NCI-H82 treated with DMSO at 0.1 percent for 48 hours (cell line): Measurements from ENCODE around the gene SLC8A1.
A peak's percentile ranks its signal among the peaks of the same experiment; 100 is the strongest.

ENCODE experiments used
- DNase-seq: peaks from one replicate; lab custom pipeline; 2025; ENCODE audit not compliant: unreplicated experiment; lab: John Stamatoyannopoulos, UW

The SLC8A1 gene

DNA sequence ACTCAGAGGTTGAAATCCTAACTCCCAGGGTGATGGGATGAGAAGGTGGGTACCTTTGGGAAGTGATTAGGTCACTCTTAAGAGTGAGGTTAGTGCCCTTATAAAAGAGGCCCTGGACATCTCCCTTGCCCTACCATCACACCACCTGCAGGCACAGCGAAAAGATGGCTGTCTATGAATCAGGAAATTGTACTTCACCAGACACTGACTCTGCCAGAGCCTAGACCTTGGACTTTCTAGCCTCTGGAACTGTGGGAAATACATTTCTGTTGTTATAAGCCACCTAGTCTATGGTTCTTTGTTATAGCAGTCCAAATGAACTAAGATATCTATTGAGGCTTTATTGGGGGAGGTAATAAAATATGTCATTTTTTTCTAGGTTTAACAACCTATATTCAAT is 203.6 kb downstream of the SLC8A1 start:
- no peak for DNase-seq

DNA sequence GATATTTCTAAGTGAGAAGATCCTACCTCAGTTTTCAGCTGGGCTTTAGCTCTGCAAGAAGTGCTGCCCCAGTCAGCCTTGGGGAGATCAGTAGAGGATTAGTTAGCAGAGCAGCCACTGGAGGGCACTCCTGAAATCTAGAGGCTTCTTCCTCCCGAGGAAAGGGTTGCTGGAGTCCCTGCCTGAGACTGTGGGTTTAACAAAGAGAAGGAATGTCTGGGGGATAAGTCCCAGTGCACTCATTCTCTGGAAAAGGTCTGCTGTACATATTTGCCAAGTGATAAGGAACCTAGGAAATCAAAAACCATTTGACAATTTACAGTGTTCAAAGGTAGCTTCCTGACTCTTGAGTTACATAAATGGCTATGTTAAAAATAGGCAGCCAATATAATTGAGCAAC is 207.2 kb downstream of the SLC8A1 start:
- DNase-seq = peak; percentile 86

DNA sequence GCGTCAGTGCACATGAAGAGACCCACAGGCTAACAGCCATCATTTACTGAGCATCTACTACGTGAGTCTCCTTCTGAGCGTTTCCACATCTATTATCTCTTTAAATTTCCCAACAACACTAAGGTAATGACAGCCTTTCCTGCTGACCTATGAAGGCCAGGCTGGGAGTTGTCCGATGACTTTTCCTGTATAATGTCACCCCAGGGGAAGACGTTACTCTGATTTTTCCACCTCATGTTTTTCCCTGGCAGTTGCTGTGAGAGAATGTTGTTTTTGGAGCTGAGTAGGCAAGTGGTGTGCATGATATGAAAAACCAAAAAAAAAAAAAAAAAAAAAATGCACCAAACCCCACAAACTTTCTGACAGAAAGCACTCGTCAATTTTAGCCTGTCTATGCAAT is 207.6 kb downstream of the SLC8A1 start:
- no peak for DNase-seq

DNA sequence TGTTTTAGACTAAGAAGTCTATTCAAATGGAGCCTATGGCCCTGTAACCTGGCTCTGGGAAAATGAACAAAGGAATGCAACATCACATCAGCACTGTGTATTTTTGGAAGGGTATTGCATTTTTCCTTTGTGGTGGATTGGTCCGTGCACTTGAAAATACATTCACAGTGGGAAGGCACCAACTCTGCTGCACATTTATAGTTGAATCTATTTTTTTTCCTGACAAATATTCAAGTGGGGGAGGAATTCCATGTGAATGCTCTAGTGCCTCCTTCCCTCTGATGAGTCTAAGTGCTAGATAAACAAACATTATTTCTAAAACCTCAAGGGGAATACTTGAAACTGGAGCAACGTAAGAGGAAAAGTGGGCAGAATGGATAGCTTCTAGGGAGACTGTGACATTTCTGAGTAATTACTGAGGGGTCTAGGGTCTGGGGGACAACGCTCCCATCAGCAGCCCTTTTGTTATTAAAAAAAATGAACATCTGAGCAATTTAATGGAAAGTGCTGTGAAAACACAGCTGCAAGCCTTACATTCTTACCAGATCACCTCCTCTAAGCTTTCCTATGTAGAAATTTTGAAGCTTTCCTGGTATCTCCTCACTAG is 208.2 kb downstream of the SLC8A1 start:
- DNase-seq = no peak

DNA sequence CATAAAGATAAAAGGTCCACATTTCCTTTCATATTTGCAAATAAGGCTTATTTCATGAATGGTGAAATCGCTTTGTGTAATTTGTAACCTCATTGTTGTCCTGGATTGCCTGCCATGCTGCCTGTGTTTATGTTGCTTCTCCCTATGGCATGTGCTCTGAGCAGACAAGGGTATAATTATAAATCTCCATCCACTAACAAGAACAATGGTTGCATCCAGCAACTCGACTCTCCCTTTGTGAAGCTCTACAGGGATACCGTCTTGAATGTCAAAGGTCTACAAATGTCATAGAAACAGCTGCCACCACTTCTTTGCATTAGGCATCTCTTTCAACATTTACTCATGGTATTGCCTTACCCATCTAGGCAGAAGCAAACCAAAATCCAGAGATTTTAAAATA is 209.6 kb downstream of the SLC8A1 start:
- no peak for DNase-seq

DNA sequence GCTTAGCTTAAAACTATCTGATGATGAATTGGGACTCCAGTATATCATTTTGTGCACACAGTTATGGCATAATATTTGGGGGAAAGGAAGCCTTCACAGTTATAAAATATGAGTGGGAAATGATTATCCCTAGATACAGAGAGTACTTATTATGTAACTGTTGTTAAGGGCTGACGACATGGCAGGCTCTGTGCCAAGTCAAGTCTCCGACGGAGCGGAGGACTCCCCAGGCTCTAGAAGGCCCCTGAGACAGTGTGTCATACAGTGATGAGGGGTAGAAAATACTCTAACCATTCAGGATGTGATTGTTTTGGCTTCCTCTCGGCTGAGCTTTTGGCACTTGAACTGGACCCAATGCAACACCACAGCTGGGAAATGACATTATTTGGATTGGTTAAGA is 211.8 kb downstream of the SLC8A1 start:
- no peak for DNase-seq

DNA sequence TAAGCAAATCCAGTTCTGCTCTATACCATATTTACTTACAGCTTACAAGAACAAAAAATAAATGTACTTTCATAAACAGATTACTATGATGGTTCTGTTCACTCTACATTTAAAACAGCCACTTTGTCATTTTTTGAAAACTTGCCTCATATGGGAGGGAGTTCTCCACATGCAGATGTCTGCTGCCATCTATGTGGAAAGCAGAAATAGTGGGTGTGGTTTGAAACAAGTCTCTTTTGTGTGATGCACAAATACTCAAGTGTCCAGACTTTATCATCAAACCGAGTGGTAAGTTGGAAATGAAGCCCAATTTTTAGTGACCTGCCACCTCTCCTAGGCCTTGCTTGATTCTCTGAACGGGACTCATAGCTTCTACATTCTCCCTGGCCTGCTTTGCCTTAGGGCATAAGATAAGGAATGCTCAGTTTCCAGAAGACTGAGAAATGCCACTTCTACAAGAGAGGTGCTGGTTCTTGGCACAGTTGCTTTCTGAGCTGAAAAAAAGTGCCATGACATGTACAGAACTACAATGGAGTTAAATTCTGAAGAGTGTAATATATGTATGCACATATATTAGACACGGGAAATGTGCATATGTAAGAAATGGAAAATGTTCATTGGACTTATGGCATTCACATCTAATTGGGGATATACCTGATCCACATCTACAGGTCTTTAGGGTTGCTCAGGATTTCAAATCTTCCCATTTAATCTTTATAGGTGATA is 221.0 kb downstream of the SLC8A1 start:
- no peak for DNase-seq

DNA sequence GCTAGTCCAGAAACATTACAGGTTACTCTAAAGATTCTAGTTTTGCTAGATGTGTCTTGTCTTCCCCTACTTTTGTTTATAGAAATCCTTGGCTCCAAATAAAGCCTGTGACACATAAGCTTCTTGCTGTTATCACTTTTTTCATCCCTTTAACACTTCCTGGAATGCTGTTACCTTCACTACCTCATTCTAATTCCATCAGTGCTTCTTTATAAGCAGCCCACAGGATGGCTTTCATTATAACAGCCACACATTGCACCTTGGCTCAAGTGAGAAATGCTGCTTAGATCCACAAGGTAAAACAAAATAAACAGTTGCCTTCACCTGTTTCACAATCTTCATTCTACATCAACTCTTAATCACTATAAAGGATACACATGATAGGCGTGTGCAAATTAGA is 221.7 kb downstream of the SLC8A1 start:
- DNase-seq = no peak

DNA sequence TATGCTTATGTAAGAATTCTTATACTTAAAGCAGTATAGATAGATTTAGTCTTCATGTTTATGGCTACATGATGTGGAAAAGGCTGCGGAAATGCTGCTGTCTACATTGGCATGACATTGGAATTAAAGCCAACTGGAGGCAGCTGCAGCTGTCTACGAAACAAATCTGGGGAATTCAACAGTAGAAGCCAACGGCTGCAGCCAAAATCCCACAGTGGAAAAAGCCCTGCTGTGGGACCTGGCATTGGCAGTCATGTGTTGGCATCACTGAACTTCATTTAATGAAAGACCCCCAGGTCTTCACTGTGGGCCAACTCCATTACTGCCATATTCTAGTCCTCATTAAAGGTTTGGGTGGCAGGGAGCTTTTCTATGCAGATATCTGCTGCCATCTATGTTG is 223.6 kb downstream of the SLC8A1 start:
- no peak for DNase-seq

DNA sequence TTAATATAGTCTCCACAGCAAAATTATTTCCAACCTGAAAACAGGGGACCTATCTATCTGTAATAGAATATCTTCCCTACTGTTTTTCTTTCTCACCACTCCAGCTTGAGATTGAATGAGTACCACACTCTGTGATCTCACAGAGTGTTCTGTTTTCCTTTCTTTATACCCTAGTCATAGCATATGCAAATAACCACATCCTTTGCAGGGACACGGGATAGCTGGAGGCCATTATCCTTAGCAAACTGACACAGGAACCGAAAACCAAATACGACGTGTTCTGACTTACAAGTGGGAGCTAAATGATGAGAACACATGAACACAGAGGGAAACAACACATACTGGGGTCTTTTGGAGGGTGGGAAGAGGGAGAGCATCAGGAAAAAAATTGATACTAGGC is 224.7 kb downstream of the SLC8A1 start:
- no peak for DNase-seq

DNA sequence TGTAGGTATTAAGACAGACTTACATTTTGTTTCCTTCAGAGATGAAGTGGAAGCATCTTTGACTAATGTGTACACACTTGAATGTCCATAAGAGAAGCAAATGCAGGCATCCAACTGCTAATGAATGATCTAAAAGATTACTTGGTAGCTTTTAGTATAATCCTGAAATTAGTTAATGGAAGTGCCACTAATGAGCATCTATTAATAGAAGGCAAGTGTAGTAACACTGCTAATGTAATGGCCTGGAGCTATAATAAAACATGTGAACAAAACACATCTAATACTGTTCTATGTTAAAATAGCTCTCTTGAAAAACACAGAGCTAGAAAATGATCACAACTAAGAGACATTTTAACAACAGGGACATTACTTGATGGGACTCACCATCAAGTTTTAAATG is 225.3 kb downstream of the SLC8A1 start:
- DNase-seq = peak; percentile 78

DNA sequence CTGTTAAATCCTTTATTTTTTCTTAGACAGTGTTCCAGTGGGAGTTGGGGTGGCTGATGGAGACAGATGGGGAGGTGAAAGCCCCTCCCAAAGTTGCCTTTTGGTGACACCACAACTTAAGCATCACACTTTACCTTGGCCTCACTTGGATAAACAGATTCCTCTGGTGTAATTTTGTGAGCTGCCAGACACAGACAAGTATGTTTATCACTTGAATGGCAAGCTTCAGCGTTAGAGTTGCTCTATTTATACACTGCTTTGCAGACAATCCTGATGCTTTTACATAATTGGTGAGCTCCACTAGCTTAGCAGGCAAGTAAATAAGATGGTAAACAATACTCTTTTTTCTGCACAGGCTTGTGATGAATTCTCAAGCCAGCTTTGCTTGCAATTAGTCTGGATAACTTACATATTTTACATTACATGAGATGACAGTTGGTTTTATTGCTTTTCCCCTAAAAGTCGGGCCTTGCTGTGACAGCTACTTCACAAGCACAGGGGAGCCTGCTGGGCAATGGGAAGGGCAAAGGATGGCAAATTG is 226.2 kb downstream of the SLC8A1 start:
- peak; percentile 49 for DNase-seq

DNA sequence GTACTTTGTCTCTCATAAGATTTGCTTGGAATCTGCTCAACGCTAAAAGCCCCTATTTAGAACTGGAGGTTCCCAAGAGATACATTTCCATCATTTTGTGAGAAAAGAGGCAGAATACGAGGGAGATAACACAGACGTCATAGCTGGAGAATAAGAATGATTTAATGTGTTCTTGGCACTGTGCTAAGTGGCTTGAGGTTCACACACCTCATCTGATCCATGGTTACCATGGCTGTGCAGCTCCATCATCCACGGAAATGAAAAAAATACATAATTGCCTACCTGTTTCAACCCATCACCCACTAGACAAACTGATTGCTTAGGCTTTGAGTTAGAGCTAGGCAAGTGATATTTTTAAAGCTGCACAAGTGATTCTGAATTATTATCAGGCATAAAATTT is 227.6 kb downstream of the SLC8A1 start:
- DNase-seq = no peak

DNA sequence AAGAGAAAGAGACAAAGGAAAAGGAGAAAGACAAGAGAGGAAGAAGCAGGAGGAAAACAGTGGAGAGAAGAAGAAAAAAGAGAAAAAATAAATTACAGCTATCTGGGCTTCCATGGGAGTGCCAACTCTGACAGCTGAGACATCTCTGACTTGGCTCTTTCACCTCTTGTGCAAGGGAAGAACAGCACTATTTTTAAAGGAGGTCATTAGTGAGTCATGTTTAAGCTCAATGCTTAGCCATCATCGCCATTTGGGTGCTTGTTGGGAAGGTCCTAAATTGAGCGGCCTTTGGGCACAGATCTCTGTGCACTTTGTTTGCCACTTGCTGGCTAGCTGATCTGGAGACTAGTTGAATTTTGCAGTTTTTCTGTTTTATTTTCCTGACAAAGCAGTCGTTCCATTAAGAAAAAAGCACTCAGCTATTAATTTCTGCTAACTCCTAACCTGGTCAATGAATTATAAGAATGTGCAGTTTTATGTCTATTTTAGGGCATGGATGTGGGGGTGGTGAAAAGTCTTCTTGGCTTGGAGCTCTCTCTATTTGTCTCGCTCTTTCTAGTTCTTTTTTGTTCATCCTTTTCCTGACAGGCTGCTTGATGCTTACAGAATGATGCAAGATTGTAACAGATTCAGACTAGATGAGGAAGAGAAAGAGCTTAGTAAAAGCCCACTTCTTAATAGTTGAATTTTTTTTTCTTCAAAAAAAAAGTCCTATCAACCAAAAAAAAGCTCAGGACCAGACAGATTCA is 231.5 kb downstream of the SLC8A1 start:
- no peak for DNase-seq

DNA sequence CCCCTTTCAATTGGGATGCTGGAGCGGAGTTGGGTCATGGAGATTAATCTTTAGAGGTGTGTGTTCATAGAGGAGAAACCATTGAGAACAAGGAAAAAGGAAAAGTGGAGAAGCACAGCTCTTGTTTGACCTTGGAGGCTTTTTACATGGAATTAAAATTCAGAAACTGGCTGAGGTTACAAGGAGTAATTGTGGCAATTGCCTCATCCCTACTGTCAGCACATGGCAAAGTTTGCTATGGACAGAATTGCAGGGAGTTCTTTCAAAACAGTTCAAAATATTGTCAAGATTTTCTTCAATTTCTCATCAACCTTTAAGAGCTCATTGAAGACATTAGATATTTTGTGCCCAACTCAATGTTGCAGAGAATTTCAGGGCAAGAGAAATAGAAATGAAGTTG is 232.7 kb downstream of the SLC8A1 start:
- DNase-seq = no peak

DNA sequence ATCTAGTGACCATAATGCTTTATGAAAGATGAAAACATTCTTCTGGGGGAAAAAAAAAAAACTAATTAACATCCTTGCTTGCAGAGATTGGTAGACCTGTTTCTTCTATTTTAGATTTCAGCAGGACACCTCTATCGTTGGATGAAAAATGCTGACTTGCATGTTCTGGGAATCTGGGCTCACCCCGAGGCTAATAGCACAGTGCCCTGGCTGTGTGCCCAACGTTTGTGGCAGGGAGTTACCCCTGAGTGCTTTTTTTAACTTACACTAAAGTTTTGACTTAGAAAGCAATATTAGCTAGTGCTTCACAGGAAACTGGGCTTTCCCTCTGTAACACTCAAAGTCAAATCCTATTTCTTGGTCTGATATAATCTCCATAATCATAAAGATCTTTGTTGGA is 233.2 kb downstream of the SLC8A1 start:
- no peak for DNase-seq

DNA sequence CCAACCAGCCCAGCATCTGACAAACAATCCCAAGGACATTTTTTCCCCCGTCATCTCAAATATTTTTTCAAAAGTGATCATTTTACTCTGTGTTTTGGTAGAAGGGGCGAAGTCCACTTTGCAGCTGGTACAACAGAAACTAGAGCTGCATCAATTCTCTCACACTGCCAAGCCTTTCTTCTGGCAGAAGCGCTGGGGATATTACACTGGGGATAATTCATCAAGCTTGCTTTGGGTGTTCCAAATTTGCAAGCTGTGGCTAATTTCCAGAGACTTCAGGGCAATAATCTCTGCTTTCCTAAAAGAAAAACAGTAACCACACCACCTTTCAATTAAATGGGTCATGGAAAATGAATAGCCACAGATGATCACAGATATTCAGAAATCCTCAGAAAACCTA is 238.3 kb downstream of the SLC8A1 start:
- DNase-seq = no peak

DNA sequence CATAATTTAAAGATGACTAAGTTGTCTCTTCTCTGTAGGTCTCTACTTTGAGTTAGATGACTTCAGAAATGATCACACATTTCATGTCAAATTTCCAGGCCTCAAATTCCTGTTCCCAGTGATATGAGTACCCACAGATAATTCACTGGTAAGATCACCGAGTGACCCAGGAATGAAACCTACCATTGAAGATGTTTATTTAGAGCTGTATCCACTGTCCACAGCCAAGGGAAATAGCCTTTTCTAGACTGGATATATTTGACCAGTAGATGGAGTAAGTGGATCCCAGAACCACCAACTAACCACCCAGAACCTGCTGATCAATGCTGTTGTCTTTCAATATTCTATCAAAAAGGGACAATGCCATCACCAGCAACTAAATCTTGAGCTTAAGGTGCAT is 238.8 kb downstream of the SLC8A1 start:
- DNase-seq = peak; percentile 19

DNA sequence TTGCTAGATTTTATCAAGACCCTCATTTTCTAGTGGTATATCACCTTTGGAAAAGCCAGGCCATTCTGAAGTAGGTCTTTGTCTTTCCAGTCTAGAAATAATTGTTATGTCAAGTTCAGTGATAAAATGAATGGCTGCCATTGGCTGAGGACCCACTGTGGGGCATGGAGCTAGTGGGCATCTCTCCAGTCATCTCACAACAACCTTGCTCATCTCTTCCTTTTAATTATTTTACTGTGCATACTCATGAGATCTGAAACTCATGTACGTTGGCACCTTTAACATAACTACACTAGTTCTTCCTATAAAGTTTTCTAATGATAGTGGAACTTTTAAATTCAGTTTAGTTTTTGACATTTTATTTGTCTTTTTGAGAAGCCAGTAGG is 240.9 kb downstream of the SLC8A1 start:
- DNase-seq = no peak

DNA sequence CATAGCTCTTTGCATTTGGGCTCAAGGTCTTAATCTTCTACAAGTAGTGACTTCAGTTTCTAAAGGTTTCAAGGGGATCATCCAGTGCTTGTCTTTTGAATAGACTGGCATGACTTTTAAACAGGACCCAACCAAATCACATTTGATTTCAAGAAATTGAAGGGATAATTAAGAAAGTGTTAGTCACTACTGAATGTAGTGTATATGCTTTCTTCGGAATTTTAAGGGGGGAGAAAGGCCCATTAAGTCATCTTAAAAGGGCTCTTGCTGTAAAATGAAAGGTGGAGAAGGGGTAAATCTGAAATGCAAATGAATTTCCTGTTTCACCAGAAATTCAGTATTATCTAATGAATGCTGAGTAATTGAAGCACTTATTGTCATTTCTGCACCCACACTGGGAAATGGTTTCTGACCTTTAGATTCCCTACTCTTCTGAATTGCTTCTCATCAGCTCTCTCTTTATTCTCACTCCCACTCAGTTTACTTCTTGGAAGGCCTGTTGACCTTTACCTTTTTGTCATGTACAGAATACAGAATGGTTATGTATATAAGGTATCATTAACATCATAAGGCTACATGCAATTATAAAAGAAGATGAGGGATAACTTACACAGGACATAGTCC is 241.4 kb downstream of the SLC8A1 start:
- DNase-seq = no peak

DNA sequence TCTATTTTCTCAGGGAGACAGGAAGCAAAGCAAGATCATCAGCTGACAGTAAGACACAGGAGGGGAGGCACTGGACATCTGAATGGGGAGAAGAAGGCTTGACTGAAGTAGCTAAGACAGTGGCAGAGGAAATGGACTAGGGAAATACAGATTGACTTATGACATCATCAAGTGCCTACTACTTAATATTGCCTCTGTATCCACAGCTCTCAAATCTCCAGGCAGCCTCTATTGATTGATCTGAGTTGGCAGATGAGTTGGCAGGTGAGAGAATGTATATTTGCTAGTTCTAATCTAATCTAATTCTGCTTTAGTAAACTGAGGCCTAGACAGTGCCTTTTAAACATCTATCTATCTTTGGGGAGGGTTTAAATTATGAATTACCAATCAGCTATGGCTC is 242.1 kb downstream of the SLC8A1 start:
- DNase-seq = no peak

DNA sequence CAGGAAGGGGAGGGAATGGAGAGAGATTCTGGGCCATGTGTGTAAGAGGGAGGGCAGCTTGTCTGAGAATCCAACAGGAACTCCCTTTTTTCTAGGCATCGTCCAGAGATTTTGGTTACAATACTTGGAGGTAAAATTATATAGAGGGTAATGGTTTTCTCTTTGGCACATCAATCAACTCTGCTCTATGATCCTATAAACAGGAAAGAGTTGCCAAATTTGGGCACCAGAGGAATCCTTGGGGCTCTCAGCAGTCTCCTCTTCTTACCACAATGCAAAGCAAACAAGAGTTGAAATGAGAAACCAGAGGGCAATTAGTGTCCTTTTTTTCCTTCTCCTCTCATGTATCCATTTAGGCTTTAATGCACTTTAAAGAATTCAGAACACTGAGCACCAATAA is 243.4 kb downstream of the SLC8A1 start:
- DNase-seq = no peak
